Measurements from ENCODE around the gene TAF4.

Gene TAF4

GRCh38 chr20:62104234-62104789, 38.6 kb upstream of the TAF4 start:
- Histone ChIP-seq H3K27ac (ENCODE audit: low read length) (no peak overlapping the region), H3K9me3 (replicated peaks; ENCODE audit: insufficient read depth, low read length) (no peaks in the 10 kb centered on the region), H3K27me3 (replicated peaks; ENCODE audit: insufficient read depth, low read length) (peaks cover 56% of the 10 kb centered on the region), H3K79me2 (ENCODE audit: low read length) (no peaks in the 10 kb centered on the region), H3K9me2 (replicated peaks; ENCODE audit: insufficient read depth, low read length) (no peaks in the 10 kb centered on the region), H3K4me3 (ENCODE audit: low read length) (no peak overlapping the region), H3K9ac (ENCODE audit: low read length) (no peak overlapping the region), H3F3A (ENCODE audit: insufficient read depth, low read length) (no peaks in the 10 kb centered on the region), H2AFZ (ENCODE audit: low read length) (no peak overlapping the region), H3K4me1 (ENCODE audit: low read length) (no peaks in the 10 kb centered on the region), H3K36me3 (replicated peaks; ENCODE audit: insufficient read depth, low read length) (no peaks in the 10 kb centered on the region), H3K4me2 (ENCODE audit: low read depth, low read length) (no peak overlapping the region), H4K20me1 (ENCODE audit: insufficient read depth, low read length) (no peaks in the 10 kb centered on the region)
- TF ChIP-seq EZH2phosphoT487 (IDR thresholded peaks at IDR 0.05; ENCODE audit: low read length) (no peak), EZH2 (optimal IDR thresholded peaks at IDR 0.05; ENCODE audit: low read depth, low read length) (no peak)
- DNase-seq, result no peak

GRCh38 chr20:62103508-62104233, 38.0 kb upstream of the TAF4 start:
- Histone ChIP-seq H2AFZ (ENCODE audit: low read length) (no peak overlapping the region), H3K4me3 (ENCODE audit: low read length) (no peak overlapping the region), H3K4me1 (ENCODE audit: low read length) (no peaks in the 10 kb centered on the region), H3F3A (ENCODE audit: insufficient read depth, low read length) (no peaks in the 10 kb centered on the region), H4K20me1 (ENCODE audit: insufficient read depth, low read length) (no peaks in the 10 kb centered on the region), H3K79me2 (ENCODE audit: low read length) (no peaks in the 10 kb centered on the region), H3K9me2 (replicated peaks; ENCODE audit: insufficient read depth, low read length) (no peaks in the 10 kb centered on the region), H3K9ac (ENCODE audit: low read length) (no peak overlapping the region), H3K36me3 (replicated peaks; ENCODE audit: insufficient read depth, low read length) (no peaks in the 10 kb centered on the region), H3K9me3 (replicated peaks; ENCODE audit: insufficient read depth, low read length) (no peaks in the 10 kb centered on the region), H3K27ac (ENCODE audit: low read length) (no peak overlapping the region), H3K4me2 (ENCODE audit: low read depth, low read length) (no peak overlapping the region), H3K27me3 (replicated peaks; ENCODE audit: insufficient read depth, low read length) (peaks cover 63% of the 10 kb centered on the region)
- TF ChIP-seq EZH2phosphoT487 (IDR thresholded peaks at IDR 0.05; ENCODE audit: low read length) (no peak), CTCF (IDR thresholded peaks at IDR 0.05; ENCODE audit: low read length) (no peak), EZH2 (optimal IDR thresholded peaks at IDR 0.05; ENCODE audit: low read depth, low read length) (no peak)
- DNase-seq, result no peak

- no peak overlapping the region for H3K4me2 ChIP-seq (ENCODE audit: low read depth, low read length)
Measured at GRCh38 chr20:62101078-62101477, 35.4 kb upstream of the TAF4 start.

More at GRCh38 chr20:62101078-62101477, 35.4 kb upstream of the TAF4 start:
- no peaks in the 10 kb centered on the region for H3K9me3 ChIP-seq (replicated peaks; ENCODE audit: insufficient read depth, low read length)
- no peak for TF ChIP-seq EZH2phosphoT487 (IDR thresholded peaks at IDR 0.05; ENCODE audit: low read length)
- no peak for TF ChIP-seq EZH2 (optimal IDR thresholded peaks at IDR 0.05; ENCODE audit: low read depth, low read length)
- no peak for TF ChIP-seq CTCF (IDR thresholded peaks at IDR 0.05; ENCODE audit: low read length)
- H3K27ac ChIP-seq (ENCODE audit: low read length), result no peak overlapping the region
- H3K4me3 ChIP-seq (ENCODE audit: low read length), result no peak overlapping the region
- no peaks in the 10 kb centered on the region for H3F3A ChIP-seq (ENCODE audit: insufficient read depth, low read length)
- H3K9ac ChIP-seq (ENCODE audit: low read length), result no peak overlapping the region
- no peaks in the 10 kb centered on the region for H3K4me1 ChIP-seq (ENCODE audit: low read length)
- H3K9me2 ChIP-seq (replicated peaks; ENCODE audit: insufficient read depth, low read length), result no peaks in the 10 kb centered on the region
- no peak for DNase-seq
- H4K20me1 ChIP-seq (ENCODE audit: insufficient read depth, low read length), result no peaks in the 10 kb centered on the region
- H3K27me3 ChIP-seq (replicated peaks; ENCODE audit: insufficient read depth, low read length), result peaks cover 69% of the 10 kb centered on the region
- no peaks in the 10 kb centered on the region for H3K36me3 ChIP-seq (replicated peaks; ENCODE audit: insufficient read depth, low read length)
- H3K79me2 ChIP-seq (ENCODE audit: low read length), result no peaks in the 10 kb centered on the region
- no peak overlapping the region for H2AFZ ChIP-seq (ENCODE audit: low read length)
